Activated CD4-positive, alpha-beta T cell treated with anti-CD3 and anti-CD28 coated beads, Interleukin-2, amount 50 U/mL, for 48 hours (primary cell): ENCODE measurements around the gene FOXO4.

ENCODE experiments used
- DNase-seq, 2 experiments: peaks; one replicate each; pipeline ENCODE4 v3.0.0-alpha.2; 2020

Gene FOXO4

DNA sequence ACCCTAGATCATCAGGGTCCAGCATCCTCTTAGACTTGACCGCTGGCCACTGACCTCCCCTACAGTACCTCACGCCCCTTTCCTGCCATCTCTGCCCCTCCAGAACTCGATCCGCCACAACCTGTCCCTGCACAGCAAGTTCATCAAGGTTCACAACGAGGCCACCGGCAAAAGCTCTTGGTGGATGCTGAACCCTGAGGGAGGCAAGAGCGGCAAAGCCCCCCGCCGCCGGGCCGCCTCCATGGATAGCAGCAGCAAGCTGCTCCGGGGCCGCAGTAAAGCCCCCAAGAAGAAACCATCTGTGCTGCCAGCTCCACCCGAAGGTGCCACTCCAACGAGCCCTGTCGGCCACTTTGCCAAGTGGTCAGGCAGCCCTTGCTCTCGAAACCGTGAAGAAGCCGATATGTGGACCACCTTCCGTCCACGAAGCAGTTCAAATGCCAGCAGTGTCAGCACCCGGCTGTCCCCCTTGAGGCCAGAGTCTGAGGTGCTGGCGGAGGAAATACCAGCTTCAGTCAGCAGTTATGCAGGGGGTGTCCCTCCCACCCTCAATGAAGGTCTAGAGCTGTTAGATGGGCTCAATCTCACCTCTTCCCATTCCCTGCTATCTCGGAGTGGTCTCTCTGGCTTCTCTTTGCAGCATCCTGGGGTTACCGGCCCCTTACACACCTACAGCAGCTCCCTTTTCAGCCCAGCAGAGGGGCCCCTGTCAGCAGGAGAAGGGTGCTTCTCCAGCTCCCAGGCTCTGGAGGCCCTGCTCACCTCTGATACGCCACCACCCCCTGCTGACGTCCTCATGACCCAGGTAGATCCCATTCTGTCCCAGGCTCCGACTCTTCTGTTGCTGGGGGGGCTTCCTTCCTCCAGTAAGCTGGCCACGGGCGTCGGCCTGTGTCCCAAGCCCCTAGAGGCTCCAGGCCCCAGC, 5.2 kb downstream of the FOXO4 start:
- no peak for DNase-seq

DNA sequence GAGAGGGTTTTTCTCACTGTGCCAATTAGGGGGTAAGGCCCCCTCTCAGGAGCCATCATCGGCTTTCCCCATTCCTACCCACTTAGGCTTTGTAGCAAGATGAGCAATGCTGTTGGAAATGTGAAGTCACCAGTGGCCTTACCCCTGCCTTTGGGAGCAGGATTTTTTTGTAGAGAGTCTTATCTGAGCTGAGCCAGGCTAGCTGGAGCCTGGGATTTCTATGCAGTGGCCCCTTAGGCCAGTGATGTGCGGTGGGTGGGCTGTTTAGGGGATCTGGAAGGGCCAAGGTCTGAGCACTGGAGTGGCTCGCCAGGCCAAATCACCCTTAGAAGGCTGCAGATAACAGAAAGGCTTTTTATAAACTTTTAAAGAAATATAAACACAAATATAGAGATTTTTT, 6.6 kb downstream of the FOXO4 start:
- no peak for DNase-seq

GRCh38 chrX:71103110-71103983, 7.7 kb downstream of the FOXO4 start:
- peak; percentile 54 to 62 for DNase-seq

DNA sequence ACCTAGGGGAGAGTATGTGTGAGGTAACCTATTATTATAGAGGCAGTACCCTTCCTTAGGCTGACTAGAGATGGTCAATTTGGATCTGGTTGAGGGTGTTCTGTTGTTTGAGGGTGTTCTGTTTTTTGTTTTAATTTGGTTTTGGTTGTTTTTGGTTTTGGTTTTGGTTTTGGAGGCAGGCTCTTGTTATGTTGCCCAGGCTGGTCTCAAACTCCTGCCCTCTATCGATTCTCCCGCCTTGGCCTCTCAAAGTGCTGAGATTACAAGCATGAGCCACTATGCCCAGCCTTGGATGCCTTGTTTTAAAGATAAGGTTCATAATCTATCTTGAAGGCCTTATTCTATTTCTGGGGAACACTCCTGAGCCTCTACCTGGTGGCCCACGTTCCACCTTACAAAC, 10.0 kb downstream of the FOXO4 start:
- no peak for DNase-seq

DNA sequence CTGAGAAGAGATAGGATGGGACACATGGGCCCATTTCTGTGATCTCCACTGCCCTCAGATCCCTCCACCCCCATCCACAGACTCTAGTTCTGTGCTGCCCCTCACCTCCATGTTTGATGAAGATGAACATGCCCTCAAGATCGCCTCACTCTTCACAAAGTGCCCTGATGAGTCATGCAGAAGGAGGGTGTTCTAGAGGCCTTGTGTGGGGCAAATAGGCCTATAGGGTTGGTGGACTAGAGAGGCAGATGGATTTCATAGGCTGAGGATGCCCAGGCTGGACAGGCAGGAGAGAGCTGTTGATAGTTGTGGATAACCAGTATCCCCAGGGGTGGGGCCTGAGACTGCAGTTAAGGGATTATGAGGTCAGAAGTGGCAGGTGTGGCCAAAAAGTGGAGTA, 10.8 kb downstream of the FOXO4 start, which contains the start of gene CXorf65:
Gene CXorf65 (minus strand): TSS at position 314 of the 400 bp plus-strand sequence. CDS start 184 bp downstream, at position 130.
- no peak for DNase-seq

DNA sequence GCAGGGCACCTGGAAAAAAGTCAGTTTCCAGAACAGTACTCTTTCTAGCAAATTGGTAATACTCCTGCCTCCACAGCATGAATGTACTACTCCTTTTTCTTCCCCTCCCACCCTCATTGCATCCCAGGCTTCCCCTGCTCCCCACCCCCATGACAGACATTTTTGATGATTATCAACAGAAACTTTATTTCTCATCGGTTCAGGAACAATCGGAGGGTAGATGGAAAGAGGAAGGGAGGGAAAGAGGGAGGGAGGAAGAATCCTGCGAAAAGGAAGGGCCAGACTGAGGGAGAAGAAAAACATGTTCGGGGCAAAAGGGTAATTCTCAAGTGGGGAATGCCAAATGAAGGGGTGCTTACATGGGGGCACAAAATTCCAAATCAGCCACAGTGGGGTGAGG, 11.6 kb downstream of the FOXO4 start:
- DNase-seq: no peak

GRCh38 chrX:71107762-71108360, 12.2 kb downstream of the FOXO4 start:
- DNase-seq: peak; percentile 46 to 47

GRCh38 chrX:71109051-71109450, 13.4 kb downstream of the FOXO4 start:
- no peak for DNase-seq

GRCh38 chrX:71111141-71111843, 15.6 kb downstream of the FOXO4 start, which contains the start of gene IL2RG:
TSS of gene IL2RG (minus strand) at chrX:71111577. CDS start at chrX:71111539, 38 bp downstream.
- peak; percentile 62 to 74 for DNase-seq

GRCh38 chrX:71111921-71112431, 16.3 kb downstream of the FOXO4 start:
- DNase-seq: no peak

DNA sequence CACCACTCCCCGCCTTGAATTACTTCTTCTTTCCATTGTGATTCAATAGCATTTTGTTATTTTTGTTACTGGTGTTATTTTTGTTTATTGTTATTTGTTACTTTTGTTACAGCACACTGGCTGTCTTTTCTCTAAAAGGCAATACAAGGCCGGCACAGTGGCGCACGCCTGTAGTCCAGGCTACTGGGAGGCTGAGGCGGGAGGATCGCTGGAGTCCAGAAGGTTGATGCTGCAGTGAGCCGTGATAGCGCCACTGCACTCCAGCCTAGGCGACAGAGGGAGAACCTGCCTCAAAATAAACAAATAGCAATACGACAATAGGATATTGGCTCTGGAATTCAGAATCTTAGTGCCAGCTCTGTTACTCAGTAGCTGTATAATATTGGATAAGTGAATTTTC, 21.7 kb downstream of the FOXO4 start:
- DNase-seq: no peak

- peak; percentile 82 to 89 for DNase-seq
These were observed 22.7 kb downstream of the FOXO4 start, which contains the start of gene MED12 for GRCh38 chrX:71118032-71118984. TSS of gene MED12 (plus strand) at chrX:71118596. CDS start at chrX:71118755, 159 bp downstream.

DNA sequence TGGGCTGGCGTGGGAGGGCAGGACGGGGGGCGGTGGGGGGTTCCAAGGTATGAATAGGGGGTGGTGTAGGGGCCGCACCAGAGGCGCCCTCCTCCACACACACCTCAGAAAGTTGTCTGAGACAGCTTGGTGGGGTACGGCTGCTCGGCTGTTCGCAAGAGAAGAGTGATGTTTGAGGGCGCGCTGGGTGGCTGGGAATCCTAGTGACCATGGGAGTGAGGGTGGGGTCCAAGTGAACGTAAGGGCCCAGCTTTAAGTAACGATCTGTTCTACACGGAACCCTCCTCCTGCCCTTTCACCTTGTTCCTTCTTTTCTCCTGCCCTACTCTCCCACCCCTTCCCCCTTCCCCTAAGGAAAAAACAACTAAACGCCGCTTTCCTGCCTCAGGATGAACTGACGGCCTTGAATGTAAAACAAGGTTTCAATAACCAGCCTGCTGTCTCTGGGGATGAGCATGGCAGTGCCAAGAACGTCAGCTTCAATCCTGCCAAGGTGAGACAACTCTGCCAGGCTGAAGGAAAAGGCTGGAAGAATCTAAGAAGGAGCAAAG, 23.4 kb downstream of the FOXO4 start:
- no peak for DNase-seq

DNA sequence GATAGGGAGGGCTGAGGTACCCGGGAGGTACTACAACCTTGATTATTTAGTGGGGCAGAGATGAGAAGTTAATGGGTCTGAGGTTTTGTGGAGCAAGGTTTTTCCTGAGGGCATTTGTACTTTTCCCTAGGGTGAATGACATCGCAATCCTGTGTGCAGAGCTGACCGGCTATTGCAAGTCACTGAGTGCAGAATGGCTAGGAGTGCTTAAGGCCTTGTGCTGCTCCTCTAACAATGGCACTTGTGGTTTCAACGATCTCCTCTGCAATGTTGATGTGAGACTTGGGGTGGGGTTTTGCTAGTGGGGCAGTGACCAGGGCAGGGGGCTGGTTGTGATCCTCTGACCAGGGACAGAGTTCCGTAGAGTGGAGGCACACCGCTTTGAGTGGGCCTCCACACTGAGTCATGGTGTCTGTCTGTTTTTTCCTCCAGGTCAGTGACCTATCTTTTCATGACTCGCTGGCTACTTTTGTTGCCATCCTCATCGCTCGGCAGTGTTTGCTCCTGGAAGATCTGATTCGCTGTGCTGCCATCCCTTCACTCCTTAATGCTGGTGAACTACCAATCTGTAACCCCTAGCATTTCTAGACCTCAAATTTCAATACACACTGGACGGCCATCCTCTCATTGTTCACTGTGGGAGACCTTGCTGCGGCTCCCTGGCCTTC, 32.6 kb downstream of the FOXO4 start:
- no peak for DNase-seq

- DNase-seq: peak; percentile 74 to 80
These were observed 33.5 kb downstream of the FOXO4 start for GRCh38 chrX:71128915-71129765.

DNA sequence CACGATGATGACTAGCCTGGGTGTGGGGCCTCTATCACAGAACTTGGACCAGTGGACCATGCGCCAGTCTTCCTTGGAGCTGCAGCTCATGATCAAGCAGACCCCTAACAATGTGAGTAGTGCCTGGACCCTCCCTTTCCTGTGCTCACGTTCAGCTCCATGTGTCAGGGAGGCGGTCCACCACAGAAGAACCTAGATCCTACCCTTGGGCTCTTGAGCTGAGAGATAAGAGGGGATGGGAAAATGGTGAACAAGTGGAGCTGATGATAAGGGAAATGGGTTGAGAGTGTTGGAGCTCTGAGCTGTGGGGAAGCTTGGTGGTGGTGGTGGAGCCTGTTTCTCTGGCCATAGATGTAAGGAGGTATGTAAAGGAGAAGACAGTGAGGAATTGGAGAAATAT, 35.9 kb downstream of the FOXO4 start:
- DNase-seq: no peak

DNA sequence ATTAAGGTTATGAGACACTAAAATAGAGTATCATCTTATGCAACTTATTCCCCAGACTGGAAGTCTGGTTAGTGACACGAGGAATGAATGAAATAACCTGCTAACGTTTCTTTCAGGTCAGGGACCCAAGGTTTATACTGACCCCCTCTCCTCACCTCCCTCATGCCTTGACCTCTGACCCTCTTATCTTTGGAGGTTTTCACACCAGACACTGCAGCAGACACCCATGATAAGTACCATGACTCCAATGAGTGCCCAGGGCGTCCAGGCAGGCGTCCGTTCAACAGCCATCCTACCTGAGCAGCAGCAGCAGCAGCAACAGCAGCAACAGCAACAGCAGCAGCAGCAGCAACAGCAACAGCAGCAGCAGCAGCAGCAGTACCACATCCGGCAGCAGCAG, 44.8 kb downstream of the FOXO4 start:
- no peak for DNase-seq

GRCh38 chrX:71143508-71143907, 47.9 kb downstream of the FOXO4 start:
- DNase-seq: no peak

- DNase-seq: no peak
These were observed 49.0 kb downstream of the FOXO4 start, which contains the start of gene NLGN3 for GRCh38 chrX:71144651-71145050. TSS of gene NLGN3 (plus strand) at chrX:71144841. CDS start at chrX:71147750, 2,909 bp downstream.
